OCI-LY7 (cell line): Measurements from ENCODE around the gene NTF3. TPM values are rescaled to one million over a fixed set of nuclear protein-coding genes. Genes with fewer than 3 reads are reported as not detected.
A peak's percentile ranks its signal among the peaks of the same experiment; 100 is the strongest.

ENCODE experiments used
- BruUV-seq: library from RNA; stranded (reverse); fragments of 400-500 nt; replicated peaks from 2 replicates; lab custom pipeline; 2021; lab: Mats Ljungman, UMichigan
- CTCF ChIA-PET: fragments of 300-600 bp; sonication (Branson Sonifier 250); formaldehyde crosslinking; loops from one replicate; lab custom pipeline; 2022; ENCODE audit warnings: antibody characterized with exemption; ENCODE audit not compliant: unreplicated experiment; lab: Charles Lee
- POLR2A ChIA-PET: fragments of 300-600 bp; sonication (Branson Sonifier 250); formaldehyde crosslinking; loops from one replicate; lab custom pipeline; 2022; ENCODE audit warnings: antibody characterized with exemption; lab: Charles Lee
- DNase-seq: peaks from one replicate; pipeline ENCODE4 v3.0.0-alpha.2; 2015; ENCODE audit warnings: low spot score
- H2AFZ ChIP-seq: fragments of 200-600 bp; sonication (generic), shearing (Covaris generic); 2 replicates; pipeline ENCODE4 v1.6.1; 2014; ENCODE audit warnings: mild to moderate bottlenecking, antibody characterized with exemption, low read length, moderate library complexity
- H3K27ac ChIP-seq: fragments of 200-600 bp; sonication (generic); 2 replicates; pipeline ENCODE4 v1.5.1; 2014; ENCODE audit warnings: mixed run types, low read depth, mild to moderate bottlenecking, moderate library complexity, low read length, inconsistent platforms; ENCODE audit not compliant: poor library complexity, severe bottlenecking
- H3K36me3 ChIP-seq: fragments of 200-600 bp; sonication (generic); 2 replicates; pipeline ENCODE4 v1.6.1; 2014; ENCODE audit warnings: mild to moderate bottlenecking, antibody characterized with exemption, low read length, moderate library complexity, mixed read lengths; ENCODE audit not compliant: insufficient read depth
- H3K4me1 ChIP-seq: fragments of 200-600 bp; sonication (generic); 2 replicates; pipeline ENCODE4 v1.5.1; 2014; ENCODE audit warnings: mild to moderate bottlenecking, low read length; ENCODE audit not compliant: insufficient read depth, poor library complexity, severe bottlenecking
- H3K4me2 ChIP-seq: fragments of 200-600 bp; sonication (generic); 2 replicates; pipeline ENCODE4 v1.6.1; 2014; ENCODE audit warnings: mild to moderate bottlenecking, low read length
- H3K4me3 ChIP-seq: fragments of 200-600 bp; sonication (generic); 2 replicates; pipeline ENCODE4 v1.5.1; 2014; ENCODE audit warnings: mild to moderate bottlenecking, low read depth, low read length; ENCODE audit not compliant: poor library complexity, severe bottlenecking
- H3K79me2 ChIP-seq: fragments of 200-600 bp; sonication (generic); 2 replicates; pipeline ENCODE4 v1.6.1; 2016; ENCODE audit warnings: low read depth, mild to moderate bottlenecking, low read length, moderate library complexity, mixed read lengths; ENCODE audit not compliant: insufficient read depth
- H3K9me2 ChIP-seq: fragments of 200-600 bp; sonication (generic); 2 replicates; pipeline ENCODE4 v1.6.1; 2016; ENCODE audit warnings: mild to moderate bottlenecking, low read length, mixed read lengths; ENCODE audit not compliant: insufficient read depth
- H3K9me3 ChIP-seq: fragments of 200-600 bp; sonication (generic); 2 replicates; pipeline ENCODE4 v1.6.1; 2014; ENCODE audit warnings: mild to moderate bottlenecking, mixed run types, low read length, mixed read lengths
- H4K20me1 ChIP-seq: fragments of 200-600 bp; sonication (generic); 2 replicates; pipeline ENCODE4 v1.6.1; 2014; ENCODE audit warnings: mild to moderate bottlenecking, antibody characterized with exemption, low read length, moderate library complexity, mixed read lengths; ENCODE audit not compliant: insufficient read depth
- EZH2phosphoT487 ChIP-seq: fragments of 200-600 bp; sonication (generic); IDR thresholded peaks from 2 replicates; pipeline ENCODE4 v1.6.1; 2018; ENCODE audit warnings: low read depth, borderline replicate concordance, mild to moderate bottlenecking, mixed run types, antibody characterized with exemption, low read length, moderate library complexity, mixed read lengths
- intact Hi-C: fragments of 100-400 bp; cut with micrococcal nuclease; formaldehyde crosslinking; loops from one replicate; pipeline ENCODE4 v1.10.0; 2022; ENCODE audit not compliant: unreplicated experiment
- total RNA-seq, 2 experiments: library from RNA; depleted of rRNA in 1 of 2; stranded (reverse); fragments of >200 nt in 1 of 2; shearing (Covaris generic) in 1 of 2; gene quantifications; 2 replicates each; pipeline ENCODE4 v1.2.3, GENCODE V29; 2014 to 2022
- TF ChIP-seq, protein P1 (sequence below): fragments of 200-600 bp; sonication (generic); conservative IDR thresholded peaks from 2 replicates; pipeline ENCODE4 v1.5.1; 2014; ENCODE audit warnings: mild to moderate bottlenecking, antibody characterized with exemption, low read length, moderate library complexity, mixed read lengths

The NTF3 gene
- total RNA-seq, 2 experiments from 2014 or later, result 9.6 to 11.5 TPM

DNA sequence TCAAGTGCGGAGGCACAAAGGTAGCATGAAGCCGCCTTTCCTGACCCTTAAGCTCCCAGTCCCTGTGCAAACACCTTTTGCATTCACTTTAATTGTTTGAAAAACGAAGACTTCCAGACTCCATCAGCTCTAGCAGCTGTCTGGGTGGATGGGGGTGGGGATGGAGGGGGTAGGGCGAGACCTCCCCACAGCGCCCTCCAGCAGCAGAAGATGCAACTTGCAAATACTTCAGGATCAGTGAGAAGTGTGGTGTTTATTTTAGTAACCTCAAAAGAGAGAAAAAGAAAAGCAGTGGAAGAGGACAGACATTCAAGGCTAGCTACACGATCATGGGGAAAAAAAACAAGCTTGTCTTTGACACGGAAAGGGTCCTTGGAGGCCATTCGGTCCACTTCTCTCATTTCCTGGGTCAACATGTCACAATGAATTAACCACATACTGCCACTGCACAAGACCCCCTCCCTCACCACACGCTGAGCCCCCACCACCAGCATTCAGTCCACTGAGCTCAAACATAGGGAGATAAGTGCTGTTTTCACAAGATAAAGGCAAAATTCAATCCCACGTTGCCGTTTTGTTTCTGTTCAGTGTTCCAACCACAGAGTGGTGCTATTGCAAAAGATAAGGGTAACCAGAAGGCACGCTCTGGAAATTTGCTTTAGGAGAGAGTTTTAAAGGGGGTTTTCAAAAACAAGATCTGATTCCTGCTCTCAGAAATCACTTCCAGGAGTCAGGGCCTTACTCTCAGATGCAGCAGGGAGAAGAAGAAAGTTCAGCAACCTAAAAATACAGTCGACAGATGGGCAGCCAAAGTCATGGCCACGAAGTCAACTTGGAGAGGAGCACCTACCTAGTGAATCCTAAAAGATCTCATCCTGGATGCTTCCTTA, 3.3 kb upstream of the NTF3 start:
- 0 out of 2 replicates have a peak, but pooled peaks cover 4% of the 10 kb centered on the region for H4K20me1 ChIP-seq
- CTCF ChIA-PET, result interaction anchor here (0.6 to 2.1 kb wide), 9 partner anchors 10 to 989 kb away, joined by 3 to 17 read pairs (median 5); no protein-coding TSS in a partner anchor
- POLR2A ChIA-PET, result interaction anchor here (0.6 to 1.0 kb wide), 3 partner anchors 31 to 87 kb away, joined by 3 to 5 read pairs (median 4); no protein-coding TSS in a partner anchor
- peak overlapping the region; percentile 93 for H3K4me3 ChIP-seq
- H3K4me2 ChIP-seq, result peak overlapping the region; percentile 86
- H3K9me3 ChIP-seq, result no peaks in the 10 kb centered on the region
- BruUV-seq, result no TSS peak
- peak overlapping the region; percentile 56 for H3K27ac ChIP-seq
- peak overlapping the region; percentile 68 for H2AFZ ChIP-seq
- H3K79me2 ChIP-seq, result peaks cover 15% of the 10 kb centered on the region
- peaks cover 36% of the 10 kb centered on the region for H3K4me1 ChIP-seq
- intact Hi-C loops, result loop anchor here (1.0 to 5.0 kb wide), 5 partner anchors 83 to 368 kb away; no protein-coding TSS in a partner anchor
- no peaks in the 10 kb centered on the region for H3K36me3 ChIP-seq
- DNase-seq, result peak; percentile 77
- H3K9me2 ChIP-seq, result no peaks in the 10 kb centered on the region
- TF ChIP-seq, protein P1, sequence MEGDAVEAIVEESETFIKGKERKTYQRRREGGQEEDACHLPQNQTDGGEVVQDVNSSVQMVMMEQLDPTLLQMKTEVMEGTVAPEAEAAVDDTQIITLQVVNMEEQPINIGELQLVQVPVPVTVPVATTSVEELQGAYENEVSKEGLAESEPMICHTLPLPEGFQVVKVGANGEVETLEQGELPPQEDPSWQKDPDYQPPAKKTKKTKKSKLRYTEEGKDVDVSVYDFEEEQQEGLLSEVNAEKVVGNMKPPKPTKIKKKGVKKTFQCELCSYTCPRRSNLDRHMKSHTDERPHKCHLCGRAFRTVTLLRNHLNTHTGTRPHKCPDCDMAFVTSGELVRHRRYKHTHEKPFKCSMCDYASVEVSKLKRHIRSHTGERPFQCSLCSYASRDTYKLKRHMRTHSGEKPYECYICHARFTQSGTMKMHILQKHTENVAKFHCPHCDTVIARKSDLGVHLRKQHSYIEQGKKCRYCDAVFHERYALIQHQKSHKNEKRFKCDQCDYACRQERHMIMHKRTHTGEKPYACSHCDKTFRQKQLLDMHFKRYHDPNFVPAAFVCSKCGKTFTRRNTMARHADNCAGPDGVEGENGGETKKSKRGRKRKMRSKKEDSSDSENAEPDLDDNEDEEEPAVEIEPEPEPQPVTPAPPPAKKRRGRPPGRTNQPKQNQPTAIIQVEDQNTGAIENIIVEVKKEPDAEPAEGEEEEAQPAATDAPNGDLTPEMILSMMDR, result peak; percentile 95
- TF ChIP-seq EZH2phosphoT487, result no peak

DNA sequence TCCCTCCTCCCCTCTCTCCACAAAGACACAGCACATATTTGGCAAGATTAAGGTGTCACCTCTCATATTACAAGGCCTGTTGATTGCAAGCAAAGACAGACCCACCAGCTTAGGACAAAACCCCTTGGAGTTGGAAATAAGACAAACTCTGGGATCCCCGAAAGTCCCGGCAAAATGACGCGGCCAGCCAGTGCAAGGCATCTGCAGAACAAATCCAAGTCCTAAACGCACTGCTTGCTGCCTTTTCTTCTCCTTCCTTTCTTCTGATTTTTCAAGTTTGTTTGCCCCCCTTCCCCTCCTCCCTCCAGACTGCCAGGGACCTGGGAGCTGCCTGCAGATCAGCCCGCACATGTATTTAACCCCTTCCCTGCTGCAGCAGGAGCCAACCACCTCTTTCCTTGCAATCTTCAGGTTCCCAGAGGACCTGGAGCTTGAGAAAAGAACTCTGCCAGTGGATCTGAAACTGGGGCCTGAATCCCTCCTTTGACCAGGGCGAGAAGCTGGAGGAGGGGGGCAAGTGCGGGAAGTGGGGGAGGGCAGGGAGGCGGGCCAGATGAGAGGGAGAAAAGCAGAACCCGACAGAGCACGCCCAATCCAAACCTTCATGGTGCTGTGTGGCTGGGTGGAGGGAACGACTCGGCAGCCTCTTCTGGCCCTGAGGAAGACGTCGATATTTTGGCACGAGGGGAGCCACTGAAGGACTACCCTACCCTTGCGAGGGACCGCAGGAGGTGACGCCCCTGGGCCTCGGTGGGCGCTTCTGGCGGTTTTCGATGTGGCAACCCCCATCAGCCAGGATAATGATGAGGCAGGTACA, 2.0 kb upstream of the NTF3 start:
- intact Hi-C loops, result loop anchor here (2.0 to 5.0 kb wide), 3 partner anchors 219 to 367 kb away; no protein-coding TSS in a partner anchor
- Histone ChIP-seq H3K79me2 (peaks cover 25% of the 10 kb centered on the region), H4K20me1 (peaks cover 9% of the 10 kb centered on the region; the same call in 1 of the 2 replicates), H3K27ac (peak overlapping the region; percentile 56), H3K4me3 (peak overlapping the region; percentile 93), H3K9me2 (no peaks in the 10 kb centered on the region), H3K4me2 (peak overlapping the region; percentile 86), H2AFZ (peak overlapping the region; percentile 86), H3K9me3 (no peaks in the 10 kb centered on the region), H3K4me1 (peaks cover 48% of the 10 kb centered on the region), H3K36me3 (no peaks in the 10 kb centered on the region)
- TF ChIP-seq, protein P1, result no peak
- TF ChIP-seq EZH2phosphoT487, result no peak
- peak; percentile 49 for DNase-seq
- CTCF ChIA-PET, result interaction anchor here (0.6 to 1.8 kb wide), 4 partner anchors 9 to 179 kb away, joined by 3 to 4 read pairs (median 3); no protein-coding TSS in a partner anchor
- POLR2A ChIA-PET, result interaction anchor here (0.7 to 2.1 kb wide), 5 partner anchors 11 to 81 kb away, joined by 3 to 8 read pairs (median 4); no protein-coding TSS in a partner anchor
- no TSS peak for BruUV-seq
